GM12865 (cell line): ENCODE data around the gene BCCIP.

Source experiments
- DNase-seq: peaks from one replicate; pipeline ENCODE4 v3.0.0; 2010; ENCODE audit warnings: low read depth
- H3K4me3 ChIP-seq: 2 replicates; pipeline ENCODE4 v1.5.1; 2011; ENCODE audit warnings: mild to moderate bottlenecking, low read depth, low read length, control low read depth
- TF ChIP-seq, protein P1 (sequence below): IDR thresholded peaks from 2 replicates; pipeline ENCODE4 v1.5.1; 2011; ENCODE audit warnings: low read length, control low read depth, low read depth, inconsistent platforms; ENCODE audit not compliant: insufficient read depth; ENCODE audit errors: missing control alignments

BCCIP gene

DNA sequence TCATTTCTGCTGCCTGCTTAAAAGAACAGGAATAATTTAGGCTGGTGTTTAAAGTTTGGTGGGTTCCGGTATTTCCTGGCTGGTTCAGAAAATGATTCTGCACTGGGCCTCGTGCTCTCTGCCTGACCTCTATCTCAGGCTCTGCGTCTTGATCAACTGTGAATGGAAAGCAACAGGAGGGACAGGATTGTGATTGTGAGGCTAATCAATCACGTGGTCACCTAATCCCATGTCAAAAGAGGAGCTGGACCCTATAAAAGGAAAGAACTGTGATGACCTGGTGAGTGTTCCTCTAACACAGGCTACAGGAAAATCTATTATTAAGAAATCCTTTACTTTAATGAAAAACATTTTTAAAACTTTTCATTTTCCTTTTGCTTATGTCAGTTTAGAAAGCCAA is 57.8 kb downstream of the BCCIP start, which contains the start of gene DHX32:
Gene DHX32 (minus strand): TSS at position 101 of the 400 bp plus-strand sequence. CDS start 468 bp downstream, outside the sequence.
- TF ChIP-seq, protein P1, sequence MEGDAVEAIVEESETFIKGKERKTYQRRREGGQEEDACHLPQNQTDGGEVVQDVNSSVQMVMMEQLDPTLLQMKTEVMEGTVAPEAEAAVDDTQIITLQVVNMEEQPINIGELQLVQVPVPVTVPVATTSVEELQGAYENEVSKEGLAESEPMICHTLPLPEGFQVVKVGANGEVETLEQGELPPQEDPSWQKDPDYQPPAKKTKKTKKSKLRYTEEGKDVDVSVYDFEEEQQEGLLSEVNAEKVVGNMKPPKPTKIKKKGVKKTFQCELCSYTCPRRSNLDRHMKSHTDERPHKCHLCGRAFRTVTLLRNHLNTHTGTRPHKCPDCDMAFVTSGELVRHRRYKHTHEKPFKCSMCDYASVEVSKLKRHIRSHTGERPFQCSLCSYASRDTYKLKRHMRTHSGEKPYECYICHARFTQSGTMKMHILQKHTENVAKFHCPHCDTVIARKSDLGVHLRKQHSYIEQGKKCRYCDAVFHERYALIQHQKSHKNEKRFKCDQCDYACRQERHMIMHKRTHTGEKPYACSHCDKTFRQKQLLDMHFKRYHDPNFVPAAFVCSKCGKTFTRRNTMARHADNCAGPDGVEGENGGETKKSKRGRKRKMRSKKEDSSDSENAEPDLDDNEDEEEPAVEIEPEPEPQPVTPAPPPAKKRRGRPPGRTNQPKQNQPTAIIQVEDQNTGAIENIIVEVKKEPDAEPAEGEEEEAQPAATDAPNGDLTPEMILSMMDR: no peak
- no peak within 1 kb of the TSS for H3K4me3 ChIP-seq
- no peak for DNase-seq

- no peak overlapping the region for H3K4me3 ChIP-seq
- DNase-seq: no peak
- TF ChIP-seq, protein P1: no peak
Measured at GRCh38 chr10:125882596-125882995, 59.2 kb downstream of the BCCIP start.

GRCh38 chr10:125883211-125883610 is 59.9 kb downstream of the BCCIP start:
- TF ChIP-seq, protein P1: no peak
- no peak for DNase-seq
- H3K4me3 ChIP-seq: no peak overlapping the region
